Fibroblast of skin of back (primary cell): ENCODE data around the gene CDH15.
A peak's percentile ranks its signal among the peaks of the same experiment; 100 is the strongest.

Source experiments
- DNase-seq: peaks from one replicate; pipeline ENCODE4 v3.0.0-alpha.2; 2013

Gene CDH15

DNA sequence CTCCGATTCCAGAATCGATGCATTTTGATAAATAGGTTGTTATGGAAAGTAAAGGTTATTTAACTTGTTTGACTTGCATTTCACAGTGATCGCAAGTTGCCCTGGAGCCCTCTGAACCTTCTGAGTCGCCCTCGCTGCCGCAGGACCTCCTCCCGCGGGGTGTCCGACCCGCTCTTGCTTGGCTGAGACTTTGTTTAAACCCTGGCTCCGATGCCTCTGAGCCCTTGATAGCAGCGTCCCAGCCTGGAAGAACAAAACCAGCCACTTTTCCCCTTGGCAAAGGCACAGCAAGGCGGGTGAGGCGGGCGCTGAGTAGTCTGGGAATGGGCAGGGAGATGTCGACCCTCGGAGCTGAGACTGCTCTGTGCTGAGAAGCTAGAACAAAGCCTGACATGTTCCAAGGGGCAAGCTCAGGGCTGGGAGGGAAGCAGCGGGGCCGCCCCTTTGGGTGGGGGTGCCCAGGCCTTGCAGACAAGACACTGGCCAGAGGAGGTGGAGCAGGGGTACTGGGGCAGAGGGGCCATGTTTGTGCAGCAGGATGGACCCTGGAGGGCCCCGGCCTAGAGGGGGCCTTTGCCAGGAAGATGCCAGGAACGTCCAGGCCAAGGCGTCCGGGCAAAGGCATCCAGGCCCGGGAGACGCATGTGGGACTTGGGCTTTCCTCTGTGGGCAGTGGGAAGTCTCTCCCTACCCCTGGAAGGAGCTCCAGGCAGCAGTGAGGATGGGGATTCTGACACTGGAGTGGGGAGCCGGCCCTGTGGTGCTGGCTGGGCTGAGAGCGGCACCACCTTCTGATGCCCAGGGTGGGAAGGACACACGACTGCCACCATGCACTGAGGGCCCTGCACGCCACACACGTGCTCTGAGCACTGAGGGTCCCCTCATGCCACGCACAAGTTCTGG lies 30.3 kb upstream of the CDH15 start:
- no peak for DNase-seq

DNA sequence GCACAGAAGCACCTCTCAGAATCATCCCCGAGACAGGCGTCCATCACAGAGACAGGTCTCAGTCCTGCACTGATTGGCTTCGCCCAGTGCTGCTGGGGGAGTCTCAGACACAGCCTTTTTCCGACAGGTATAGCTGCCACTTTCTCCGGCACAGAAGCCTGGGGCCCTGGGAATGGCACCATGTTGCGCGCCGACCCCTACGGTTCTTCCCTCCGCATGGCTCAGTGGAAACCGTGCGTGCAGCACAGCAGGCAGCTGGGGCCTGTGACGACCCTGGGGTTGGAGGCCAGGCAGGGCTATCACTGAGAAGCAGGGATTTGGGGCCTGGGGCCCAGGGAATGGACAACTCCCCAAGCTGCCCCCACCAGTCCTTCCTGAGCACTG lies 29.7 kb upstream of the CDH15 start:
- no peak for DNase-seq

DNA sequence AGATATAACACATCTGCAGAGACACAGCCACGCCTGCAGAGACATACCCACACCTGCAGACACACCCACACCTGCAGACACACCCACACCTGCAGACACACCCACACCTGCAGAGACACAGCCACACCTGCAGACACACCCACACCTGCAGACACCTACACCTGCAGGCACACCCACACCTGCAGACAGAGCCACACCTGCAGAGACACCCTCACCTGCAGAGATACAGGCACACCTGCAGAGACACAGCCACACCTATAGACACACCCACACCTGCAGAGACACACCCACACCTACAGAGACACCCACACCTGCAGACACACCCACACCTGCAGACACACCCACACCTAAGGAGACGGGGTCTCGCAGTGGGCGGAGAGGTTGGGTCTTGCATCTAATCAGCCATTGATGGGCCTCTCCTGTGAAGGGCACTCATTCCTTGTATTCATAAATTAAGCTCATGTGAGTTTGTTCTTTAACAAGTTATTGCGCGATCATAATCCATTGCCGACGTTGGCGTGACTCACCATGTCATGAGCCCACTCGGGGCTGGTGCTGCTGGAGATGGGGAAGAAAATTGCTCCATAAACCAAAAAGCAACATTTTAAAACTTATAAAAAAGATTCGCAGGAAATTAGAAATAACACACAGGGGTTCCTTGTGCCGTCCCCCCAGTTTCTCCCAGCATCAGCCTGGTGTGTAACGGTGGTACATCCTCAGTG lies 28.9 kb upstream of the CDH15 start:
- DNase-seq, result no peak

DNA sequence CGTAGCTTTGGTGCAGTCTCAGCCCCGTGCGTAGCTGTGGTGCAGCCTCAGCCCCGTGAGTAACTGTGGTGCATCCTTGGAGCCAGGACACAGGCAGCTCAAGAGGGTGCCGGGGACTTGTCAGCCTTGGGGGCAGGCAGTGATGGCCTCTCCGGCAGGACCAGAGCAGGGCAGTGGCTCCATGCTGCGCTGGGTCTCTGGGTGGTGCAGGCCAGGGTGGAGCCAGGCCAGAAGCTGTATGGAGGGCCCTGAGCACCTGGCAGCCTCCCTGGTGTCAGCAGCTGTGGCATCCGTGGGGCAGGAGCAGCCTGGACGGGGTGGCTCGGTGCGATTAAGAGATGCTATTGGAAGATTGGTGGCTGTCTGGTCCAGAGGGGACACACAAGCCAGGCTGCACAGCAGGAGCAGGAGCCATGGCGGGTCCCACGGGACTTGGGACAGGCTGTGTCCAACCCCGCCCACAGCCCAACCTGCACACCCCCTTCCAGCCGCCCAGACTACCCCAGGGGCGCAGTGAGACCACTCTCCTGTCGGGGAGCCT lies 28.3 kb upstream of the CDH15 start:
- DNase-seq, result no peak

DNA sequence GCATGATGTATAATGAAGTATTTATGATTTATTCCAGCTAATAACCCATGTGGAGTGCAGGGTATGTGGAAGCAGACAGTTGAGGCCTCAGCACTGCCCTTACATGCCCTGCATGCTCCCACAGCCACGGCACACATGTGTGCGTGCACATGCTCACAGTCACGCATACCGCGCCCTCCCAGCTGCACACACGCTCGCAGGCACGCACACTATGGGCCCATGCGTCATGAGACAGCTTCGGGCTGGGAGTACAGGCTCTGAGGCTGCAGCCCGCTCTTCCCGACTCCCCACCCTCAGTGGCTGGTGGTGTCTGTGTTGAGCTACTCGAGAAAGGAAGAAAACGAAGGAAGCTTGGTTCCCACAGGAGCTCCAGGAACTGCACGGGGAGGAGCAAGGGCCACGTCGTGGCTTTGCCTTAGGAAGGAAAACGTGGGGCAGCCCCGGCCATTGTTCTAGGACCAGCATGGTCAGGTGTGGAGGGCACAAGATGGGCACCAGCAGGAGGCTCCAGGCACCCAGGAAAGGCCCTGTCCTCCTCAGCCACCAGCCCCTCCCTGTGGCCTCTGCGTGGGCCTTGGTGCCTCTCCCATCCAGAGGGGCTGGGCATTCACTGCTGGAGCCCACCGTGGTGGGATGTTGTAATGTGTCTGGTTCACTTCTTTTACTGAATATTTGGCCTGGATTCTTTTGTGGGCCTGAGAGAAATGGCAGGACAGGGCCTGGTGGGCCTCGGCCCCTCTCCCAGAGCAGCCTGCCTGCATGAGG lies 27.5 kb upstream of the CDH15 start:
- no peak for DNase-seq

DNA sequence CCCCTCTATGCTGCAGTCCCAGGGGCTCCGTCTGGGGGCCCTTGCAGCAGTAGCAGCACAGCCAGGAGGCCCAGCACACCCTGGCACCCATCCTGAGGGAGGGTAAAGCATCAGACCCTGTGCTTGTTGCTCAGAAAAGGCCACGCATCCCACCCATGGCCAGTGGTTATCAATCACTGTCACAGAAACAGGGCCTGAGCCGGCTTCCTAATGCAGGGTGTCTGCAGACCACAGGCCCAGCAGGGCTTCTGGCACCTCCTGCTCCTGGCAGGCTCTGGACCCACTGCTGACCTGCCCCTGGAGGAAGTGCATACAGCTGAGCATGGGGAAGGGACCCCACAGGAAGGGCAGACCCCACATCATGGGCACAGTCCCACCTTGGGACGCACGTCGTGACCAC lies 26.9 kb upstream of the CDH15 start:
- DNase-seq, result no peak

DNA sequence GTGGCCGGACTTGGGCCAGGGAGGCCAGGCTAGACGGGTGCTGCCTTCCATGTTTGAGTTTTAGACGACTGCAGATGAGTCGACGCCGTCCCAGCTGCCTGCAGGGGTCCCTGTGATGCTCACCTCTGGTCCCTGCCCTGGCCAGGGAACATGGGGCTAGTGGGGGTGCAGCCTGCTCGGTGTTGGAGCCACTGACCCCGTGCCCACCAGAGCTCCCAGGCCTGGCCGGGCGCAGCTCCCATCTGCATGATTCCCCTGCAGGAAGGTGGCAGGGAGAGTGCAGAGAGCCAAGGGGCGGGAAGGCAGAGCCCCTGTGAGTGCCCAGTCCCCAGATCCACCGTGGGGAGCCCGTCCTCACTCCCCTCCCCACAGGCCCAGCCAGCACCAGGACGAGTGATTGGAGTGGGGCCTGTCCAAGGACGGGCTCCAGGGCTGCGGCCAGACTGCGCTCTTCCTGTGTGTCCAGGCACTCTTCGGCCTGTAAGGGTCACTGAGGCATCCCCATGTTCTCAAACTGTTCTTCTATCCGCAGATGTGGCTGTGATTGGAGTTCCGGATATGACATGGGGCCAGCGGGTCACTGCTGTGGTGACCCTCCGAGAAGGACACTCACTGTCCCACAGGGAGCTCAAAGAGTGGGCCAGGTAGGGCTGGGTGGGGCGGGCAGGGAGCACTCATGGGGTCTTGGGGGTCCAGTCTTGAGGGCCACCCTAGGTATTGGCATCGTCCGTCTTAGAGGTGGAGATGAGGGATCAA lies 26.0 kb upstream of the CDH15 start:
- no peak for DNase-seq

DNA sequence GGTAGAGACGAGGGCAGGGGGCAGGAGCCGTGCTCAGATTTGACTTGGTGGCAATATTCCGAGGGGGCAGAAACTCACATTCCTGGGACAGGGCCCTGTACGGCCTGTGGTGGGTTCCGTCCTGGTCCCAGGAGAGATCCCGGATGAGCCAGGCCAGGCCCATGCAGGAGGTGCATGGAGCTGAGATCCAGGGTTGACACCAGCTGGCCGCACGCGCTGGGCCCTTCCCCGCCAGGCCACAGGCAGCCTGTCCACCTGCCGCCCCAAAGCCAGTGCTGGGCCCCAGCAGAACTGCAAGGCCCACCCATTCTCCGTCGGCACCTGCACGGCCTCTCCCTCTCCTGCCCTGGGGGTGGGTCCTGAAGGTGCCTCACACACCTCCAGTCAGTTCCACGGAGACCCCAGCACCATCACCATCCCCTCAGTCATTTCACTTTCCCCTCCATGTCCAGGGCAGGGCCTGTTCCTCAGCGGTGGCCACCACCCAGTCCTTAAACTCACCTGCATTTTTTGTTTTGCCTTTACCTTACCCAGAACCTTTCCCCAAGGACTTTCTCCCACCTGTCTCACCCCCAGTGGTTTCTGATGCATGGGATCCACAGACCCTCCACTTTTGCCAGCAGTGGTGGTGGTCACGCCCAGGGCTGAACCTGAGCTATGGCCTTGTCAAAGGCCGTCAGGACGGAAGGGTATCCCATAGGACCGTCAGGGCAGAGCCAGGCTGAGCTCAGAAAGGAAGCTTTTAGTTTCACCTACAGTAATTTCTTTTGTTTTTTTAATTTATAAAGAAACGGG lies 25.1 kb upstream of the CDH15 start:
- DNase-seq, result no peak

DNA sequence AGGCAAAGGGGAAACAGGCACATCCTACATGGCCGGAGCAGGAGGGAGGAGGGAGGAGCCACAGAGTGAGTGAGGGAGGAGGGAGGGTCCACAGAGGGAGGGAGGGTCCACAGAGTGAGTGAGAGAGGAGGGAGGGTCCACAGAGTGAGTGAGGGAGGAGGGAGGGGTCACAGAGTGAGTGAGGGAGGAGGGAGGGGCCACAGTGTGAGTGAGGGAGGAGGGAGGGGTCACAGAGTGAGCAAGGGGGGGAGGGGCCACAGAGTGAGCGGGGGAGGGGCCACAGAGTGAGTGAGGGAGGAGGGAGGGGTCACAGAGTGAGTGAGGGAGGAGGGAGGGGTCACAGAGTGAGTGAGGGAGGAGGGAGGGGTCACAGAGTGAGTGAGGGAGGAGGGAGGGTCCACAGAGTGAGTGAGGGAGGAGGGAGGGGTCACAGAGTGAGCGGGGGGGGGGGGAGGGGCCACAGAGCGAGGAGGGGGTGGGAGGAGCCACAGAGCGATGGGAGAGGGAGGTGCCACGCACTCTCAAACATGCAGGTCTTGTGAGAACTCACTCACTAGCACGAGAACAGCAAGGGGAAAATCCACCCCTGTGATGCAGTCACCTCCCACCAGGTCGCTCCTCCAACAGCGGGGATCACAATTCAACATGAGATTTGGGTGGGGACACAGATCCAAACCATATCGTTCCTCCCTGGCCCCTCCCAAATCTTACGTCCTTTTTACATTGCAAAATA lies 24.3 kb upstream of the CDH15 start:
- no peak for DNase-seq

DNA sequence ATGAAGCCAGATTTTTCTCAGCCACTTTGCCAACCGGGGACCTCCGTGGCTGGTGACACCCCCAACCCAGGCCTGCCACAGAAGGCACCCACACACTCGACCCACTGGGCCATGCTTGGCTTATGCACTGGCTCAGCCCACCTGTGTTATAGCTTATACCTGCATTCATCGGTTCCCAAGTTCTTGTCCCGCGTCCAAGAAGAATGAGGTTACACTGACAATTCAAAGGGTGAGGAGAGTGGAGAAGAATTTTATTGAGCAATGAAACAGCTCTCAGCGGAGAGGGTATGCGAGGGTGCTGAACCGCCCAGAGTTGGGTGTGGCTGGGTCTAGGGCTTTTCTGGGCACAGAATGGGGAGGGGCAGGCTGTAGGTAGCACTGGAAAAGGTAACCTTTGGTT lies 22.2 kb upstream of the CDH15 start:
- DNase-seq, result no peak

DNA sequence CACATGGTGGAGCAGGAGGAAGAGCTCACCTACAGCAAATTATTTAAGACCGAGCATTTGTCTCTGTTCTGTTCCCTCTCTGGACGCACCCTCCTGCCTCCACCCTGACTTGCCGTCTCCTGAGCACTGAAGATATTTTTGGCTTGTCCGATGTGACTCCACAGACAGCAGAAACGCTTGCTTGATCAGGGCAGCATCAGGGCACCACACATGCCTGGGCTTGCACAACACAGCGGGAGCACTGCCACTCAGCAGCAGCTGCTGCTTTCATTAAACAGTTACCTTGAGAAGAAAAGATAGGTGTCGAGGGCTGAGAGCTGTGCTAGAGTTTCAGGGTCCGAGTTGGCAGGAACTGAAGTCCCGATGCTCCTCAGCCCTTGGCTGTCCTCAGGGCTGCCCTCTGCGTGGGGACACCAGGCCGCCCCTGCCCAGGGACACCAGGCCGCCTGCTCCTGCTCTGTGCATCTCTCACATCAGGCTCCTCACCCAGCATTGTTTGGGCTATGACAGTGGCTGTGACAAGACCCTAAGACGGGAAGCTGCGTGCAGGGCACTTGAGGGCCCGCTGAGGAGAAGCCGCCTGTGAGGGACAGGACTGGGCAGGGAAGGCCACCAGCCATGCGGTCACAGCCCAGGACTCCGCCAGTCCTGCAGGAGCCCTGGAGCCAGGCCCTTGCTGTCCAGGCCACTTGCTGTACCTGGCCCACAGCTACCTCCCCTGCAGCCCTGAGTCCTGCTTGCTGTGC lies 21.3 kb upstream of the CDH15 start:
- no peak for DNase-seq

DNA sequence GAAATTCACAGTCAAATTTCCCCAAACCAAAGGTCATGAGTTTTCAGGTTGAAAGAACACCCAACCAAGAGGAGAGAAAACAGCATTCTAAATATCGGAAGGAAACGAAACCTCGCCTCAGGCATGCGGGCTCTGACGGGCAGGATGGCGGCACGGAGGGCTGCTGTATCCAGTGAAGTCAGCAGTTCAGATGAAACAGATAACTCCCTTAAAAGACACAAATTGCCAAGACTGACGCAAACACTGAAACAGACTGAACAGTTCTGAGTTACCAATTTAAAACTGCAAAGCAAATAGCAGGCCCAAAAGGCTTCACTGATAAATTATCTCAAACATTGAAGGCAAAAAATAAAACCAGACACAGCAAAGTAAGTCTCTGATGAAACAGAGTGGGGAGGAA lies 20.6 kb upstream of the CDH15 start:
- DNase-seq, result no peak

DNA sequence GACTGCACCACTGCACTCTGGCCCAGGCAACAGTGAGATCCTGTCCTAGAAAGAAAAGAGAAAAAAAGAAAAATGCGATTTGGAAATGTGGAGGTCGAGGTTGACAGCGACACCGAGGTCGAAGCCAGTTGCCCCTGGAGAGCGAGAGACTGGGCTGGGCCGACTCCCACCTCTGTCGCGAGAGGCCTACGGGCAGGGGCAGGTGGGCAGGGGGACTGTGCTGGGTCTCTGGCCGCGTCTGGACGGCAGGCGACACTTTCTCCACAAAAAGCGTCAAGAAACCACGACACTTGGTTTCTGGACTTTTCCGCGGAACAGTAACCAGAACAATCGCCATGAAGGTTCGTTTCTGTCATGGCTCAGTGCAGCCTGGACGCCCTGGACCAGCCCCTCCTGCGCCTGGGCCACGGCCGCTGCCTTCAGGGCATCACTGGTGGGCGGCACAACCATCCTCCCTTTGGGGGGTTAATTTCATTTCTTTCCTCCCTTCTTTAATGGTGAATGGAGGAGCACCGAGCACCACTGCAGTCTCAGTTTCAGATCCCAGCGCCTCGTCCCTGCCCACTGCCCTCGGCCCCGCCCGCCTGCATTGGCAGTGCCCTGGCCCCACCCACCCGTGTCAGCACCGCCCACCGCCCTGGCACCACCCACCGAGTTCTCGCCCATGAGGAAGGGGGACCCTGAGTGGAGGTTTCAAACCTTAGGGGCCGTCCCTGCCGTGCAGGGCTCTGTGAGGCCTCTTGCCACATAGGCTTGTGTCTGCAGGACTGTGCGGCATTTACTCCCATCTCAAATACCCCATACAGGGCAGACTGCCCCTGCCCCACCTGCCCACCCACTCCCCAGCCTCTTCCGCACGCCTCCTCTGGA lies 18.5 kb upstream of the CDH15 start:
- no peak for DNase-seq

DNA sequence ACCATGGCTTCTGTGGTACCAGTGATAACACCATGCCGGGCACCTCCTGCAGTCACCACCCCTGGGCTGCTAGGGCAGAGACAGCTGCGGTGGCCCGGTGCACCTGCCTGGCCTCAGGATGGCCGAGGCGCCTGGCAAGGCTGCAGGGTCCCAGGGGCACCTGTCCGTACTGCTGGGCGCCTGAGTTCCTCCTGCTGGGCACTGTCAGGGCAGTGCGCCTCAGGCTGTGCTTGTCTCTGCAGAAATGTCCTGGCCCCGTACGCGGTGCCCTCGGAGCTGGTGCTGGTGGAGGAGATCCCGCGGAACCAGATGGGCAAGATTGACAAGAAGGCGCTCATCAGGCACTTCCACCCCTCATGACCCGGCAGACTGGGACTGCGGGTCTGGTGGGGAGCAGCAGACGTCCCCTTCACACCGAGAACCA lies 17.7 kb upstream of the CDH15 start:
- DNase-seq, result no peak

DNA sequence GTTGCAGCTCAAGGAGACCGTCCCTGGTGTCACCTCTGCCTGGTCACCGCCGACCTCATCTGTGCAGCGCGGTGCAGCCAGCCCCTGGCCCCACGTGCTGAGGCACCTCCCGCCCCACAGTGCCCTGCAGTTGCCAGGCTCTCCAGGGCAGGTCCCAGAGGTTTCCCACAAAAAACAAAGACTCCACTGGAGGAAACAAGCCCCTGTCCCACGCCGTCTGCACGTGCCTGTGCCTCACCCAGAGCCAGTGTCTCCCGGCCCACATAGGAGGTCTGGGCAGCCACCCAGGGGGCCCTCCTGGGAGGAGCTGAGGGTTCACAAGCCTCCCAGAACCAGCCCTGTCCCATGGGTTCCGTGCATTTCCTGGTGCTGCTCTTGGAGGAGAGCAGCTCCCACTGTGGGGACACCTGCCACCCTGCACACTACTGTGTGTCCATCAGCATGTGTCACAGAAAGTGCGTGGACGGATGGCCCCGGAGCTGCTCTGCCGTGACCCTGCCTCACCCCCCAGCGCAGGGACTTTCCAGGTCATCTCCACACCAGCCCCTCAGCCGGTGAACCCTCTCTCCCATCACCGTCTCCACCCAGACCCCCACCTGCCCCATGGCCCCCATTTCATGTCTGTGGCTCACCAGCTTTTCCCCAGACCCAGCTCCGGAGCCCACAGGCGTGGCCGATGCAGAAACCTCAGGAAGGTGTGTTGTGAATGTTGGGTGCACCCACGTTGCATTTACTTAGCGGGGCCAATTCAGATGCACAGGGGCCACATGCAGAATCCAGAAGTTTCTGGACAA lies 17.0 kb upstream of the CDH15 start:
- DNase-seq, result no peak

DNA sequence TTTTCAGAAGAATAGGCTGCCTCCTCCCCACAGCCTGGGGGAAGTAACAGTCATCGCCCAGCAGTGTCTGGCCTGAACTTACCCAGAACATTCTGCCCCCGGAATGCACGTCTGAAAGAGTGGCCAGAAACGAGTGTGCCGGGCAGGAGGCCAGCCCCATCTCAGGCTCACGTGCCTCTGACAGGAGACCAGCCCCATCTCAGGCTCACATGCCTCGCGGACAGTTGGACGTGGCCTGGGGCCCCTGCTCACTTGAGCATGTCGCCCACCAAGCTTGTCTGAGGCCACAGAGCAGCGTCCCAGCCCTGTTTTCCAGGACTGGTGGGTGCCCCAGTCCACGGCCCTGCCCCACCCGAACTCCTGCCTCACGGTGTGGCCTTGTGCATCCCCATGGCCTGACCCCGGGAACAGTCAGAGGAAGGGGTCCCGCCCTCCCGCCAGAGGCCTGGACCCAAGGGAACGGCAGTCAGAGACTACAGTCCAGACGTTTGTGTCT lies 16.3 kb upstream of the CDH15 start:
- DNase-seq, result peak; percentile 35

DNA sequence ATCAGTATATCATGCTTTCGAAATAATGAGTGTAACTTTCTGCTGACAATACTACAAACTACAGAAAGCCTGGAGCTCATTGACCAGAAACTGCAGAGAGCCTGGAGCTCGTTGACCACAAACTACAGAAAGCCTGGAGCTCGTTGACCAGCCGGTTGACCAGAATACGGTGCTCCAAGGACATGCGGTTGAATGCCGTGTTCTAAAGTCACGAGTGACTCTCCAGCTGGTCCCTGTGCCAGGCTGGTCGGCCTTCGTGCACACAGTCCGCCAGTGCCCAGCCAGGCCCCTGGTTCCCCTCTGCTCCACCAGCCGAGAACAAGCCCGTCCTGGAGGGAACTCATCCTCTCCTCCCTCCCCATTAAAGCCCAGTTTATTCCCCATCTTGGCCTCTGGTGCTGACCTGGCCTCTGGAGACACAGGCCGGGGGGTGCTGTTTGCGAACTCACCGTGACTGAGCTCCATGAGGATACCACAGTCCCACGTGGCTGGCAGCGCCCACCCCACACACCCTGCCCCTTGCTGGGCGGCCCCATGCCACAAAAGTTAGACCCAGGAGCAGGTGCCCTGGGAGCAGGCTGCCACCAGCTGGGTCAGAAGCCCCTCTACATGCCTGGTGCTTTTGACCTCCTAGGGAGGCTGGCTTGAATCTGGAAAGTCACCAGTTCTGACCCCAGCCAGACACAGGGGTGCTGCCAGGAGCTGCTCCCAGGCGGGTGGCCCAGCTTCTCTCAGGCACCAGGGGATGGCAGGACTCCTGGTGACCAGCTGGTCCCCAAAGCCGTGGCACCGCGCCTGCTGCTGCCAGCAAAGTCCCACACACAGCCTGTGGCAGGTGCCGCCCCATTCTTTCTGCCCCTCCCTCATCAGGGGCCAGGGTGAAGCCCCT lies 15.5 kb upstream of the CDH15 start:
- DNase-seq, result no peak
